HFFc6 (cell line): ENCODE data around the gene CTDP1. TPM values are rescaled to one million over a fixed set of nuclear protein-coding genes. Genes with fewer than 3 reads are reported as not detected.

Experiments used
- DNase-seq: peaks from one replicate; pipeline ENCODE4 v3.0.0-alpha.2; 2018
- H3K27ac Mint-ChIP-seq: 2 replicates; pipeline ENCODE4 v1.8.0; 2020; ENCODE audit warnings: mild to moderate bottlenecking, mixed read lengths
- H3K27me3 Mint-ChIP-seq: 2 replicates; pipeline ENCODE4 v1.8.0; 2021; ENCODE audit warnings: mild to moderate bottlenecking, moderate library complexity, mixed read lengths; ENCODE audit not compliant: insufficient read depth
- H3K36me3 Mint-ChIP-seq: 2 replicates; pipeline ENCODE4 v1.8.0; 2021; ENCODE audit warnings: low read depth, mixed read lengths
- H3K4me1 Mint-ChIP-seq: 2 replicates; pipeline ENCODE4 v1.8.0; 2020; ENCODE audit warnings: low read depth, mixed read lengths
- H3K4me3 Mint-ChIP-seq: 2 replicates; pipeline ENCODE4 v1.8.0; 2020; ENCODE audit warnings: mild to moderate bottlenecking, moderate library complexity, mixed read lengths
- H3K9me3 Mint-ChIP-seq: 2 replicates; pipeline ENCODE4 v1.8.0; 2020; ENCODE audit warnings: mild to moderate bottlenecking, mixed read lengths
- total RNA-seq, 6 experiments: library from RNA; stranded (reverse); fragmentation: NEBNext Ultra II Directional; extraction: Animal tissue kit (Norgen Biotek cat#: 25700); gene quantifications; 2 replicates in 1 of 6; 3 replicates in 5 of 6; pipeline ENCODE4 v1.2.3, GENCODE V29; 2021
- TF ChIP-seq, protein P1 (sequence below): fragments of 200-600 bp; sonication (generic); IDR thresholded peaks from 2 replicates; pipeline ENCODE4 v1.5.0; 2021; ENCODE audit warnings: antibody characterized with exemption, mild to moderate bottlenecking

CTDP1 gene
- total RNA-seq, 6 experiments from 2014 or later: 15.6 to 18.2 (median 16.6) TPM

DNA sequence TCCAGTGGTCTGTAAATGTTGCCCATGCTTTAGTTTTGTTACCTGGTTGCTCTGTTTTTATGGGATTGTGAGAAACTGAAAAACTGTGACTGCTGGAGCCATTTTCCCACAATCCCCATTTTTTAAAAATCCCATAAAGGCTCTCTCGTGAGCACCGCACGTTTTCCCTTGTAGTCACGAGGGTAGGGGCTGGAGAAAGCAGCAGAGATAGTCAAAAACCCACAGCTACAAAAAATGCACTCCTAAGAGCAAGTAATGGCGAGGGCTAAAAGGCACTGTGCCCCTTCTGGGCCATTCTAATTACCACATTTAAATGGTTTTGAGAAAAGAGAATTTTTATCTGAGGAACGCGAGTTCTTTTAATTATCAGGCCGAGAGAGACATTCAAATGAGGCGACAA, 1.8 kb upstream of the CTDP1 start:
- TF ChIP-seq, protein P1, sequence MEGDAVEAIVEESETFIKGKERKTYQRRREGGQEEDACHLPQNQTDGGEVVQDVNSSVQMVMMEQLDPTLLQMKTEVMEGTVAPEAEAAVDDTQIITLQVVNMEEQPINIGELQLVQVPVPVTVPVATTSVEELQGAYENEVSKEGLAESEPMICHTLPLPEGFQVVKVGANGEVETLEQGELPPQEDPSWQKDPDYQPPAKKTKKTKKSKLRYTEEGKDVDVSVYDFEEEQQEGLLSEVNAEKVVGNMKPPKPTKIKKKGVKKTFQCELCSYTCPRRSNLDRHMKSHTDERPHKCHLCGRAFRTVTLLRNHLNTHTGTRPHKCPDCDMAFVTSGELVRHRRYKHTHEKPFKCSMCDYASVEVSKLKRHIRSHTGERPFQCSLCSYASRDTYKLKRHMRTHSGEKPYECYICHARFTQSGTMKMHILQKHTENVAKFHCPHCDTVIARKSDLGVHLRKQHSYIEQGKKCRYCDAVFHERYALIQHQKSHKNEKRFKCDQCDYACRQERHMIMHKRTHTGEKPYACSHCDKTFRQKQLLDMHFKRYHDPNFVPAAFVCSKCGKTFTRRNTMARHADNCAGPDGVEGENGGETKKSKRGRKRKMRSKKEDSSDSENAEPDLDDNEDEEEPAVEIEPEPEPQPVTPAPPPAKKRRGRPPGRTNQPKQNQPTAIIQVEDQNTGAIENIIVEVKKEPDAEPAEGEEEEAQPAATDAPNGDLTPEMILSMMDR: no peak
- no peak for DNase-seq
- H3K9me3 Mint-ChIP-seq: no peaks in the 10 kb centered on the region
- peak overlapping the region; percentile 94 for H3K4me3 Mint-ChIP-seq
- peaks cover 5% of the 10 kb centered on the region for H3K36me3 Mint-ChIP-seq
- H3K27ac Mint-ChIP-seq: peak overlapping the region; percentile 98
- no peaks in the 10 kb centered on the region for H3K27me3 Mint-ChIP-seq
- peaks cover 31% of the 10 kb centered on the region for H3K4me1 Mint-ChIP-seq

DNA sequence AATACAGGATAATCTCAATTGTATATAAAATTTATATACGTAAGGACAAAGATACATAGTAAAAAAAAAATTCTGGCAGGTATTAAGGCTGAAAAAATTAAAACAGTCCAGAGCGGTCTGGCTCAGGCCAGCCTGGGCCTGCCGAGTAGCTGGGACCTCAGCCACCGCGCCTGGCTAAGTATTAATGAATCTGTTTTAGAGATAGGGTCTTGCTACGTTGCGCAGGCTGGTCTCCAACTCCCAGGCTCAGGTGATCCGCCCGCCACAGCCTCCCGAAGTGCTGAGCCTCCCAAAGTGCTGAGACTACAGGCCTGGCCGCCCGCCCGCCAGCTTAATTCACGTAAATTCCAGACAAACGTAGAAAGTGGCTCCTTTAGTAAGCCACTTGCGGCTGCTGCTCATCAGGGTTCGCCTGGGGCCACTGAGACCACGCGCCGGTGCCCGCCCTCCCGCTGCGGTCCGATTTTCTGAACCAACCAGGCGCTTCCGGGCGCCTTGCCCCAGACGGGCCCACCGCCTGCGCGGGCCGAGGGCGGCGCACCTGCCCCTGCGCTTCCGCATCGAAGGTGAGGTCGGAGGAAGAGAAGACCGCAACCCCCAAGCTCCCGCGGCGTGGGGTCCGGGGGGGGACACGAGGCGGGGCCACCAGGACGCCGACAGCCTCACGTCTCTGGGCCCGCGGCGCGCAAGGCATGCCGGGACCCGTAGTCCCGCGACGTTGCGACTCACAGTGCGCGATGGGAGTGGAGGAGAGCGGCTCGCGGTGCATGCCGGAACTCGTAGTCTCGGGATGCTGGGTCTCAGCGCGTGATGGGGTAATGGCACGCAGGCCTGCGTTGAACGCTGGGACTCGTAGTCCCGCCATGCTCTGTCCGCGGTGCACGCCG, 695 bp upstream of the CTDP1 start:
- TF ChIP-seq, protein P1: no peak
- no peaks in the 10 kb centered on the region for H3K9me3 Mint-ChIP-seq
- H3K27me3 Mint-ChIP-seq: no peaks in the 10 kb centered on the region
- peaks cover 32% of the 10 kb centered on the region for H3K4me1 Mint-ChIP-seq
- peaks cover 6% of the 10 kb centered on the region for H3K36me3 Mint-ChIP-seq
- peak; percentile 98 for DNase-seq
- peak overlapping the region; percentile 94 for H3K4me3 Mint-ChIP-seq
- H3K27ac Mint-ChIP-seq: peak overlapping the region; percentile 98

DNA sequence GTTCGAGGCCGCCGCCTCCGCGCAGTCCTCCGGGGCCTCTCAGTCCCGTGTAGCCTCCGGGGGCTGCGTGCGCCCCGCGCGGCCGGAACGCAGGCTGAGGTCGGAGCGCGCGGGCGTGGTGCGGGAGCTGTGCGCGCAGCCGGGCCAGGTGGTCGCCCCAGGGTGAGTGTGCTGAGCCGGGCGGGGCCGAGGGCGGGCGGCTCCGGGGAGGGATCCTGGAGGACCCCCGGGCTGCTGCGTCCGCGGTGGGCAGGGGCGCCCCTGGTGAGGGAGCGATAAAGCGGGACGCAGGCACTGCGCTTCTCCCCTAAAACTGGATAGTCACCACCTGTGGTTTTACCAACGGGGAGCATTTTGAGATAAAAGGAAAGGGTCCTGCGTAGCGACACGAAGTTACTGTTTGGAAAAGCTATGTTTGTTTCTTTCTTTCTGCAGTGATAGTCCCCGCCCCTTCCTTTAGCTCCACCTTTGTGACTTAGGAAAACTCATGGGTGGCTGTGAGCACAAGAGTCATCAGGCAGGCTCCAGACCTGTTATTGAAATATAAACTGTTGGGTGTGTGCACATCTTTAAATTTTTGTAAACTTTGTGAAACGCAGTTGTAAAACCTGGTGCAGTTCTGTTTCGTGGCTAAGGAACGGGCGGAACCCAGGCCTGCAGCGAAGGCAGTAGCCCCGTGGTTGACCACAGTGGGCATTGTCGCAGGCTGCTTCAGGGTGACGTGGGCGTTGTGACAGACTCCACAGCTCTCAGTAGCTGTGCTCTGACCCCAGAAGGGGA, 687 bp downstream of the CTDP1 start:
- Mint-ChIP-seq H3K36me3 (peaks cover 18% of the 10 kb centered on the region), H3K4me1 (peaks cover 32% of the 10 kb centered on the region), H3K9me3 (no peaks in the 10 kb centered on the region), H3K27ac (peak overlapping the region; percentile 83), H3K4me3 (peak overlapping the region; percentile 94), H3K27me3 (no peaks in the 10 kb centered on the region)
- TF ChIP-seq, protein P1: peak; percentile 33; the same call in 1 of the 2 replicates
- DNase-seq: peak; percentile 38

DNA sequence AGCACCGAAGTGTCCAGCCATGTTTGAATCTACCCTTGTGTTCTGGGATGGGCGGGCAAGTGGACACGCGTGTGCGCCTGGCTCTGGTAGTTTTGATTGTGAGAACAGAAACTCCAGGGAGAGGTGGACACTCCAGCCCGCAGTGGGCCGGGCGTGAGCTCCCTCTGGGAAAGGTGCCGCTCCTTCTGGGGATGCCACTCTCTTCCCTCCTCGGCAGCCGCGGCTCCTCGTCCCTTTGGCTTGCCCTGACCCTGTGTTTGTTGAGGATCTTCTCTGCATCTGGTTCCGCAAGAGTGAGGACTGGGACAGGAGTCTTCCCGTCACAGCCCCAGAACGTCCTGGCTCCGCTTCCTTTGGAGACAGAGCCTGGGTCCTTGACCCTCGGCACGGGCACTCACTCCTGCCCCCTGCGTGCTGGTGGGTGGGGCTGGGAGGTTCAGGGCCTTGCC, 1.3 kb downstream of the CTDP1 start:
- TF ChIP-seq, protein P1: no peak
- Mint-ChIP-seq H3K4me1 (peaks cover 32% of the 10 kb centered on the region), H3K27me3 (no peaks in the 10 kb centered on the region), H3K4me3 (peak overlapping the region; percentile 94), H3K9me3 (no peaks in the 10 kb centered on the region), H3K27ac (peak overlapping the region; percentile 83), H3K36me3 (peaks cover 21% of the 10 kb centered on the region)
- DNase-seq: no peak

DNA sequence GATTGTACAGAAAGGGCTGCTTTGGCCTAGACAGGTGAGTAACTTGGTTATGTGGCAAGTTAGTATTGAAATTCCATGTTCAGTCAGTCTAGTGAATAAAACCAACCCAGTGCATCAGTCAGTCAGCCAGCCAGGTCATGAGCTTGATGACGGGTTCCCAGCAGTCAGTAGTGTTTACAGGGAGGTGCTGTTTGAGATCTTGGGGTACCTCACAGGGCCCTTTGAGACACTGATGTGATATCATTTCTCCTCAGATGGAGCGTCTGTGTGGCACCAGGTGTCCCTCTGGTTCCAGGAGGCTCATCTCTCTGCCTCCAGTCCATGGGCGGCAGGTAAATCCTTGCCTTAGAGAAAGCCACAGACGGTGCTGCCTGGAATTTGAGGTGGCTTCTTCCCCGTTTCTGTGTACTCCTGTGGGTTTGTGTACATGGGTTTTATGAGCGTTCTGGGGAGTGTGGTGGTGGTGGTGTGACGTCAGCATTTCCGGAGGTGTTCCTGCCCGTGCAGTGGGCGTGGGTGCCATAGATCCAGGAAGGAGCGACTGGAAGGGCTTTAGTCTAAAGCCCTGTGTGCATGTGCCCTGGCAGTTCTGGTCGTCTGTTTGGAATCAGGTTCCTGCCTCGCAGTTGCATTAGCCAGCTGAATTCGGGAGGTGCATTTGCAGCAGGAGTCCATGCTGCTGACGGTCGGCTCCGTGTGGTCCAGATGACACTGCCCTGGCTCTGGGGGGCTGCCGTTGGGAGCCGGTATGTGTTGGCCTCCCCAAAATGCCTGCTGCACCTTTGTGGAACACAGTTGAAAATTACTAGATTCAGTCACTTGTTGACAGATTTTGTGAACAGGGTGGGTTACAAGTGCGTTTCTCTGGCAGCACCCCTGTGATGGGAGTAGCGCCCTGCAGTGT, 2.1 kb downstream of the CTDP1 start:
- TF ChIP-seq, protein P1: no peak
- DNase-seq: no peak
- Mint-ChIP-seq H3K36me3 (peaks cover 27% of the 10 kb centered on the region), H3K4me3 (peak overlapping the region; percentile 94), H3K4me1 (peaks cover 32% of the 10 kb centered on the region), H3K9me3 (no peaks in the 10 kb centered on the region), H3K27me3 (no peaks in the 10 kb centered on the region), H3K27ac (no peak overlapping the region)
